ENCODE results near the gene ARPC5L. TPM values are rescaled to one million over a fixed set of nuclear protein-coding genes. Genes with fewer than 3 reads are reported as not detected.
"Not testable (repeated sequence)": the region's sequence is repeated elsewhere in the genome, so short reads cannot be mapped to it uniquely, and the experiment has no call there.

Gene ARPC5L
- total and polyA plus RNA-seq, 2 experiments from 2014 or later: 44.0 to 84.4 TPM

- Histone ChIP-seq H3K4me2 (no peak overlapping the region), H3K4me1 (ENCODE audit: insufficient read depth) (no peaks in the 10 kb centered on the region), H3K27ac (no peak overlapping the region), H3K36me3 (replicated peaks; ENCODE audit: insufficient read depth, low read depth) (no peaks in the 10 kb centered on the region), H3K4me3 (no peak overlapping the region), H3K27me3 (no peaks in the 10 kb centered on the region), H3K9me3 (ENCODE audit: low read depth) (no peaks in the 10 kb centered on the region), H4K20me1 (ENCODE audit: insufficient read depth, poor library complexity, severe bottlenecking) (no peaks in the 10 kb centered on the region), H3K79me2 (no peaks in the 10 kb centered on the region), H2AFZ (no peak overlapping the region), H3K9me2 (replicated peaks; ENCODE audit: insufficient read depth) (no peaks in the 10 kb centered on the region)
- no peak for DNase-seq (ENCODE audit: low spot score)
- WGBS (ENCODE audit: low lambda C conversion rate, missing lambda C conversion rate): 95% methylated on average over 2 of the region's 2 CpGs
- TF ChIP-seq CTCF (IDR thresholded peaks at IDR 0.05; ENCODE audit: poor library complexity) (no peak), EZH2phosphoT487 (IDR thresholded peaks at IDR 0.05; ENCODE audit: low read depth, severe bottlenecking, unreplicated experiment) (no peak), EZH2 (IDR thresholded peaks at IDR 0.05; ENCODE audit: borderline replicate concordance) (no peak)
These were observed 51.4 kb downstream of the ARPC5L start for GRCh38 chr9:124913378-124913777.

- Histone ChIP-seq H3K27me3 (no peaks in the 10 kb centered on the region), H3K79me2 (no peaks in the 10 kb centered on the region), H3K9me3 (ENCODE audit: low read depth) (no peaks in the 10 kb centered on the region), H3K36me3 (replicated peaks; ENCODE audit: insufficient read depth, low read depth) (no peaks in the 10 kb centered on the region), H4K20me1 (ENCODE audit: insufficient read depth, poor library complexity, severe bottlenecking) (no peaks in the 10 kb centered on the region), H3K4me3 (no peak overlapping the region), H3K27ac (no peak overlapping the region), H3K9me2 (replicated peaks; ENCODE audit: insufficient read depth) (no peaks in the 10 kb centered on the region), H3K4me2 (no peak overlapping the region), H2AFZ (no peak overlapping the region), H3K4me1 (ENCODE audit: insufficient read depth) (no peaks in the 10 kb centered on the region)
- WGBS (ENCODE audit: low lambda C conversion rate, missing lambda C conversion rate): 96% methylated on average over 5 of the region's 5 CpGs
- DNase-seq (ENCODE audit: low spot score): no peak
- TF ChIP-seq EZH2 (IDR thresholded peaks at IDR 0.05; ENCODE audit: borderline replicate concordance) (no peak), EZH2phosphoT487 (IDR thresholded peaks at IDR 0.05; ENCODE audit: low read depth, severe bottlenecking, unreplicated experiment) (no peak), CTCF (IDR thresholded peaks at IDR 0.05; ENCODE audit: poor library complexity) (no peak)
These were observed 52.9 kb downstream of the ARPC5L start for GRCh38 chr9:124914753-124915405.

- not testable (repeated sequence) for H3K36me3 ChIP-seq (replicated peaks; ENCODE audit: insufficient read depth, low read depth); H3K9me2 ChIP-seq (replicated peaks; ENCODE audit: insufficient read depth); DNase-seq (ENCODE audit: low spot score); H3K27me3 ChIP-seq; H4K20me1 ChIP-seq (ENCODE audit: insufficient read depth, poor library complexity, severe bottlenecking); H3K79me2 ChIP-seq; H3K4me1 ChIP-seq (ENCODE audit: insufficient read depth); H3K9me3 ChIP-seq (ENCODE audit: low read depth); H3K4me3 ChIP-seq; H3K27ac ChIP-seq; H2AFZ ChIP-seq; H3K4me2 ChIP-seq
- 97% methylated on average over 6 of the region's 6 CpGs for WGBS (ENCODE audit: low lambda C conversion rate, missing lambda C conversion rate)
These were observed 58.5 kb downstream of the ARPC5L start for GRCh38 chr9:124920394-124920793.

Small RNA genes lying within 50 kb of the gene (small RNA-seq; reads per million reads assigned to genes)
- gene RNU4-82P: not detected

Other genes starting within 250 kb of the ARPC5L start
- 4.0 and 4.5 TPM in 2 replicates for gene NR6A1, start 90.8 kb upstream of the ARPC5L start, total RNA-seq
- 1.2 and 3.0 TPM in 2 replicates for gene NR6A1, start 90.8 kb upstream of the ARPC5L start, polyA plus RNA-seq
- 2.6 and 3.4 TPM in 2 replicates for gene OLFML2A, start 85.0 kb upstream of the ARPC5L start, total RNA-seq
- gene OLFML2A, start 85.0 kb upstream of the ARPC5L start, polyA plus RNA-seq: 1.2 and 2.2 TPM in 2 replicates
- gene WDR38, start 8.7 kb upstream of the ARPC5L start, total RNA-seq: not detected in 2 replicates
- gene WDR38, start 8.7 kb upstream of the ARPC5L start, polyA plus RNA-seq: not detected in 2 replicates
- 1,257 and 1,574 TPM in 2 replicates for gene RPL35, start 173 bp upstream of the ARPC5L start, total RNA-seq
- 927 and 1,057 TPM in 2 replicates for gene RPL35, start 173 bp upstream of the ARPC5L start, polyA plus RNA-seq
- gene GOLGA1, start 79.0 kb downstream of the ARPC5L start, total RNA-seq: 12.9 and 15.2 TPM in 2 replicates
- 10.1 and 13.8 TPM in 2 replicates for gene GOLGA1, start 79.0 kb downstream of the ARPC5L start, polyA plus RNA-seq